Nephron (organoid): ENCODE data around the gene ZBTB16.

Experiments
- H3K27ac Mint-ChIP-seq, 3 experiments: 2 replicates each; pipeline ENCODE4 v1.8.0; 2020; ENCODE audit warnings: mixed read lengths in 3 of 3, mild to moderate bottlenecking in 2 of 3, moderate library complexity in 1 of 3
- H3K27me3 Mint-ChIP-seq: 2 replicates; pipeline ENCODE4 v1.8.0; 2021; ENCODE audit warnings: low read depth, mild to moderate bottlenecking, moderate library complexity, mixed read lengths
- H3K36me3 Mint-ChIP-seq: 2 replicates; pipeline ENCODE4 v1.8.0; 2020; ENCODE audit warnings: low read depth, mixed read lengths
- H3K4me1 Mint-ChIP-seq: 2 replicates; pipeline ENCODE4 v1.8.0; 2020; ENCODE audit warnings: mixed read lengths
- H3K4me3 Mint-ChIP-seq, 3 experiments: 2 replicates each; pipeline ENCODE4 v1.8.0; 2020; ENCODE audit warnings: mild to moderate bottlenecking in 3 of 3, mixed read lengths in 3 of 3, moderate library complexity in 2 of 3
- H3K9me3 Mint-ChIP-seq: 2 replicates; pipeline ENCODE4 v1.8.0; 2020; ENCODE audit warnings: mixed read lengths
- CTCF ChIP-seq, 3 experiments: fragments of 200-600 bp; sonication (generic); IDR thresholded peaks; one replicate each; pipeline ENCODE4 v1.5.0; 2021; ENCODE audit warnings: antibody characterized with exemption in 3 of 3; ENCODE audit not compliant: unreplicated experiment in 3 of 3

ZBTB16 gene

GRCh38 chr11:114284914-114285313 is 225.4 kb downstream of the ZBTB16 start:
- Mint-ChIP-seq H3K4me3 (no peak overlapping the region), H3K27ac (no peak overlapping the region), H3K9me3 (no peaks in the 10 kb centered on the region), H3K4me1 (no peaks in the 10 kb centered on the region), H3K27me3 (peaks cover 10% of the 10 kb centered on the region), H3K36me3 (no peaks in the 10 kb centered on the region)
- TF ChIP-seq CTCF (IDR thresholded peaks at IDR 0.05; ENCODE audit: unreplicated experiment in 3 of 3) = no peak

GRCh38 chr11:114285599-114285998 is 226.1 kb downstream of the ZBTB16 start:
- Mint-ChIP-seq H3K4me1 (no peaks in the 10 kb centered on the region), H3K36me3 (no peaks in the 10 kb centered on the region), H3K27ac (no peak overlapping the region), H3K27me3 (peaks cover 7% of the 10 kb centered on the region), H3K9me3 (no peaks in the 10 kb centered on the region), H3K4me3 (no peak overlapping the region)
- no peak for TF ChIP-seq CTCF (IDR thresholded peaks at IDR 0.05; ENCODE audit: unreplicated experiment in 3 of 3)

- Mint-ChIP-seq H3K27ac (no peak overlapping the region), H3K4me1 (peaks cover 3% of the 10 kb centered on the region), H3K4me3 (no peak overlapping the region), H3K9me3 (peaks cover 1% of the 10 kb centered on the region), H3K27me3 (peaks cover 6% of the 10 kb centered on the region), H3K36me3 (no peaks in the 10 kb centered on the region)
- TF ChIP-seq CTCF (IDR thresholded peaks at IDR 0.05; ENCODE audit: unreplicated experiment in 3 of 3) = no peak
These were observed 226.7 kb downstream of the ZBTB16 start for GRCh38 chr11:114286229-114286628.

GRCh38 chr11:114287154-114287553 is 227.6 kb downstream of the ZBTB16 start:
- Mint-ChIP-seq H3K4me3 (no peak overlapping the region), H3K27ac (no peak overlapping the region), H3K27me3 (peaks cover 3% of the 10 kb centered on the region), H3K36me3 (no peaks in the 10 kb centered on the region), H3K9me3 (peaks cover 5% of the 10 kb centered on the region), H3K4me1 (peaks cover 10% of the 10 kb centered on the region)
- TF ChIP-seq CTCF (IDR thresholded peaks at IDR 0.05; ENCODE audit: unreplicated experiment in 3 of 3) = no peak

GRCh38 chr11:114288136-114288535 is 228.6 kb downstream of the ZBTB16 start:
- Mint-ChIP-seq H3K4me3 (no peak overlapping the region), H3K4me1 (peaks cover 10% of the 10 kb centered on the region), H3K27me3 (no peaks in the 10 kb centered on the region), H3K36me3 (no peaks in the 10 kb centered on the region), H3K27ac (no peak overlapping the region), H3K9me3 (peaks cover 5% of the 10 kb centered on the region)
- no peak for TF ChIP-seq CTCF (IDR thresholded peaks at IDR 0.05; ENCODE audit: unreplicated experiment in 3 of 3)

- Mint-ChIP-seq H3K4me3 (no peak overlapping the region), H3K36me3 (no peaks in the 10 kb centered on the region), H3K27me3 (no peaks in the 10 kb centered on the region), H3K9me3 (peaks cover 5% of the 10 kb centered on the region), H3K4me1 (peaks cover 10% of the 10 kb centered on the region), H3K27ac (no peak overlapping the region)
- no peak for TF ChIP-seq CTCF (IDR thresholded peaks at IDR 0.05; ENCODE audit: unreplicated experiment in 3 of 3)
These were observed 230.3 kb downstream of the ZBTB16 start for GRCh38 chr11:114289779-114290178.
